Hypothalamus (tissue), 51 donors: ENCODE data around the gene KCNQ1.

Experiments used
- DNase-seq, 51 donors: peaks; one replicate each; lab custom pipeline; 2025; lab: John Stamatoyannopoulos, UW

The KCNQ1 gene

GRCh38 chr11:2584434-2584811, 139.6 kb downstream of the KCNQ1 start:
- no peak for DNase-seq

GRCh38 chr11:2584812-2585565, 140.2 kb downstream of the KCNQ1 start:
- DNase-seq: no peak

DNA sequence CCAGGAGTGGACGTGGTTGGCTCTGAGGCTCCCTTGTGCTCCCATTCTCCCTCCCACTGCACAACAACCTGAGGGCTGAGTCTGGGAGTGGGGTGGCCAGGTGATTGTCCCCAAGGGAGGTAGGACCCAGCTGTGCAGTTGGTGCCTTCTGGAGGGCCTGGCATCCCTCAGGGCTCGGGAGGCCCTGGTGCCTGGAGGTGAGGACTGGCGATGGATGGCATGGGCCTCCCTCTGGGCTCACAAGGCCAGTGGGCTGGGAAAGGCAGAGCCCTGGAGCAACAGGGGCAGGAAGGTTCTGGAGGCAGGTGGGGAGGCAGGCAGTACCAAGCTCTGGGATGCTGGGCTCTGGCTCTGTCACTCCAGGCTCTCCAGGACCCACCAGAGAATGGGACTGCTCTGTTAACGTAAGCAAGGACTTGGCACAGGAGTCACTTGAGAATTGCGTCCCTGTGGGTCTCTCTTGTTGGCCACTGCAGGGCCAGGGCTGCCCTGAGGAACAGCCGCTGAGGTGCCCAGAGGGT, 140.8 kb downstream of the KCNQ1 start:
- no peak for DNase-seq

- DNase-seq: no peak
Observed at GRCh38 chr11:2586087-2586792, 141.4 kb downstream of the KCNQ1 start.

DNA sequence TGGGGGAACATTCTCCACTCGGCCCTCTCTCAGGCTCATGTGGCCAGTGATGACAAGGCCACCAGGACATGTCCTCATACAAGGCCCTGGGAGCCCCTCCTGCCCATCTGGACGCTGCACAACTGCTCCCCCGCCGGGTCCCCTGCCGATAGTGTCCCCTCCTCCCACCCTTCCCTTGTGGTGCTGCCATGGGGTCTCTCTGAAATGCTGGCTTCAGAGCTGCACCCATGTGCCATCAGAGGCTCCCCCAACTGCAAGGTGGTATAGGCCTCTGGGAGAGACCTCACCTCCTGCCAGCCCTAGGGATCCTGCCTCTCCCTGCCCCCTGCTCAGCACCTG, 142.0 kb downstream of the KCNQ1 start:
- no peak for DNase-seq

GRCh38 chr11:2587132-2587930, 142.5 kb downstream of the KCNQ1 start:
- no peak for DNase-seq

DNA sequence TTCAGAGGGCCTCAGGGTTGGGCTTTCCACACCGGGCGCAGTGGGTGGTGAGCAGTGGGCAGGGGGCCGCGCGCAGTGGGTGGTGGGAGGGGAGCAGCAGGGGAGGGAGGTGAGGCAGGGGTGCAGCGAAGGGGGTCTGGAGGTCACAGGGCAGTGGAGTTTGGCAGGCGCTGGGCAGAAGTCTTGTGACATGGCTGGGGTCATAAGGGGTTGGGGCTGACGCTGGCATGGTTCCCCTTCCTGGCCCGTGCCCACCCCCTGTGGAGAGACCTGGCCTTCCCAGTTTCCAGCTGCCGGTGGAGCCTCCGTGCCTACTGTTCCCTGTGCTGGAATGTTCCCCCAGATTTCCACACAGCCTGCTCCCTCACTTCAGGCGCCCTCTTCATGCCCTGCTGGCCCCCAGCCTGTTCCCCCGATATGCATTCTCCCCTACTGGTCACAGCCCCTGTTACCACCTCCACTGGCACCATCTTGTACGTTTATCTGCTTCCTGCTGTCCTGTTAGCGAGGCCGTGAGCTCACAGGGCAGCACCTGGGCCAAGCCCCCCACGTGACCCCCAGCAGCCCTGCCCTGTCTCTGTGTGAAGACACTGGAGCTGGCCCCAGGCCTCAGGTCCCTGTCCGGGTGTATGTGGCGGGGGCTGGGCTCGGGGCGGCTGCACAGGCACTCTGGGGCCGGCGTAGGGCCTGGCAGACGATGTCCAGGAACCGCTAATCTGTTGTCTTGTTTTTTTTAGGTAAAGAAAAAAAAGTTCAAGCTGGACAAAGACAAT, 143.4 kb downstream of the KCNQ1 start:
- DNase-seq: no peak

DNA sequence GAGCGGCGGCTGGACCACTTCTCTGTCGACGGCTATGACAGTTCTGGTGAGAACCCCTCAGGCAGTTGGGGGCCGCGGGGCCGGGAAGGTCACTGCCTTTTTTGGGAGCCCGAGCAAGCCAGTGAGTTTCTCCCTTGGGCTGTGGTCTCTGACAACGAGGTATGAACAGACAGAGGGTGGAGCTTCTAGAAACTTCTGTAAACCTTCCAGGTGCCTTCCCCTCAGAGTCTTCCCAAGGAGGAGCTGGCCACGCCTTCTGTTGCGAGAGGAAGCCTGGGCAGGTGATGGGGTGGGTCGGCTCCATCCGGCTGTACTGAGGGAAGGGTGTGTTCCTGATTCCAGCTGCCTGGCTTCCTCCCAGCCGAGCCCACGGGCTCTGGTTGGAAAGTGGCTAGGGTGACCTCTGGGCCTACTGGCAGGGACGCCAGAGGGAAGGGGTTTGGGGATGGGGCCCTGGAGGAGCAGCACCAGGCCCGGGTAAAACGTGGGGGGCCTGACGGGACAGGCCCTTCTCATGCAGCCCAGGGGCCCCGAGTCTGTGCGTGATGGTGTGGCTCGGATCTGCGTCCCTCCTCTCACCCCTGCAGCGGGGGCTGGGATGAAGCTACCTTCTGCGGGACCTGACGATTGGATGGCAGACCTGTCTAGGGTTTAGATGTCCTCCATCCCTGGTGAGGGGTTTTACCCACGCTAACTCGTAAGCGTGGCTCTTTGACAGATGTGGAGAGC, 144.2 kb downstream of the KCNQ1 start:
- DNase-seq: no peak

DNA sequence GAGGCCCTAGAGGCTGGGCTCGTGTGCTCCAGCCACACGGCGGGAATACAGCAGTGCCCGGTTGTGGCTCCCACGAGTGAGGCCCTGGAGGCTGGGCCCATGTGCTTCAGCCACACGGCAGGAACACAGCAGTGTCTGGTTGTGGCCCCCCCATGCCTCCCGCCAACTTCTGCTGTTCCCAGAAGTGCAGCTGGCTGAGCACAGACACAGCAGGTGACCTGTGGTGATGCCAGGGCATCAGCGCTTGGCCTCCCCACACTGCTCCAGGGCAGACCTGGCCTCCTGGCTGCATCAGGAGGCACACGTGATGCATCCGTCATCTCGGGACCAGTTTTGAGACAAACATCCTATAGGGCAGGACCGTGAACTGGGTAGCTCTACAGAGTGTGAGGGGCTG, 144.7 kb downstream of the KCNQ1 start:
- DNase-seq: no peak

GRCh38 chr11:2590131-2590964, 145.5 kb downstream of the KCNQ1 start:
- no peak for DNase-seq

DNA sequence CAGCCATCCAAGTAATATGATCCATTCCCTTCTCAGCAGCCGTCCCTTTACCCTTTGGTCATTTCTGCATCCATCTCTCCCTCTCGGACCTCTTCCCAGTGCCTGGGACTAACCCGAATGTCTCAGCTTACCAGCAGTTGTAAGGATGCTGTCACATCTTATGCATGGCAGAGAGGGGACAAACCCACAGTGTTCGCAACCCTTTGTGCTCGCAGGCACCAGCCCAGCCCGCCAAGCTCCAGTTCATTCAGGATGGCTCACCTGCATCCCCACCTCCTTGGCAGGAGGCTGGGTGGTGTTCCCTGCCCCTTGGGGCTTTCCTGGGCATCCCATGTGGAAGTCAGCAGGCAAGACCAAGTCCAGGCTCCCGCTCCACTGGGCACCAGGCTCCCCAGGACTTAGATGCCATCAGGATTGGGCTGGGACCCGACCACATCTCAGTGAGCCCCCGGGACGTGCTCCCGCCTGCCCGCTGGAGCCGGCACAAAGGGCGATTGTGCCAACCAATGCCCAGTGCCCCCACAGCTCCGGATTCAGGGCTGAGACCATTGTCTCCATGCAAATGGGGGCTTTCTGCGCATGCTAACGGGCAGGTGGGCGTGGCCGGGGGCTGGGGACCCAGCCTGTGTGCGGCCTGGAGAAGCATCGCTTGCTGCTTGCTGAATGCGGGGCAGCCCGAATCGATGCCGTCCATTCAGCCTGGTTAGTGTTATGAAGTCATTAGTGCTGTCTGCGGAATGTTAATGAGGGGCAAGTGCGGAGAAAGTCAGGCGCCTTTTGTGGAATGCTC, 146.4 kb downstream of the KCNQ1 start:
- DNase-seq: peak in 44 of 51 donors; percentile 25 to 91 (median 72)

- no peak for DNase-seq
Observed at GRCh38 chr11:2591805-2592204, 147.0 kb downstream of the KCNQ1 start.

DNA sequence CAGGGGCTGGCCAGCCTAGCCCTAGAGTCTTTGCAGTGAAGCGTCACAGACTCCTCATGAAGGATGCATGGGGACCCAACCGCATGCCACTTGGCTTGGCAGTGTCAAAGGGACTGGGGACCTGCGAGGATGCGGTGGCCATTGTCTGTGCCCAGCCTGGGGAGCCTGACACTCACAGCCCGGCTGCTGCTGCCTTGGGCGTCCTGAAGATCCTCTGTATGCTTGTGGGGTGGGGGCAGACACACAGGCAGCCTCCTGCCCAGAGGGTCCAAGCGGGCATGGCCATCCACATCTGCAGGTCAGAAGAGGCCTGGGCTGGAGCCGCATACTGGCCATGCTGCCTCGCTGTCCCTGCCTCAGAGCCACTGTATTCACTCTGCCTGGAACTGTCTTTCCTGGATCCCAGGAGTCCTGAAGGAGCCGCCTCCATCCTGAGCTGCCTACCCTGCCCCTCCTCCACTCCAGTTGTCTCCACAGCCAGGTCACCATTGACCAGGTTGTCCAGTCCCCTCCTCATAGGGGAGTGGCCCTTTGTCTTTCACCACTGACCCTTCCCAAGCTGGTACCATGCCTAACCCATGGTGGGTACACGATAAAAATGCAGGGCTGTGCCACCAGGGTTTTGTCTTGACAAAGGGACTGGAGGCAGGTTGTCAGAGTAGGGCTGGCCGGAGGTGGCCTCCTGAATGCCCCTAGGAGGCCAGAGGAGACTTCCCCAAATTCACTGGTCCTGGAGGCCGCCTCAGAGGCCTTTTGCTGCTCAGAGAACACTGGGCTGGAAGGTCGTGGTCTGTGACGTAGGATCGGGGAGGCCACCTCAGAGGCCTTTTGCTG, 148.0 kb downstream of the KCNQ1 start:
- no peak for DNase-seq

DNA sequence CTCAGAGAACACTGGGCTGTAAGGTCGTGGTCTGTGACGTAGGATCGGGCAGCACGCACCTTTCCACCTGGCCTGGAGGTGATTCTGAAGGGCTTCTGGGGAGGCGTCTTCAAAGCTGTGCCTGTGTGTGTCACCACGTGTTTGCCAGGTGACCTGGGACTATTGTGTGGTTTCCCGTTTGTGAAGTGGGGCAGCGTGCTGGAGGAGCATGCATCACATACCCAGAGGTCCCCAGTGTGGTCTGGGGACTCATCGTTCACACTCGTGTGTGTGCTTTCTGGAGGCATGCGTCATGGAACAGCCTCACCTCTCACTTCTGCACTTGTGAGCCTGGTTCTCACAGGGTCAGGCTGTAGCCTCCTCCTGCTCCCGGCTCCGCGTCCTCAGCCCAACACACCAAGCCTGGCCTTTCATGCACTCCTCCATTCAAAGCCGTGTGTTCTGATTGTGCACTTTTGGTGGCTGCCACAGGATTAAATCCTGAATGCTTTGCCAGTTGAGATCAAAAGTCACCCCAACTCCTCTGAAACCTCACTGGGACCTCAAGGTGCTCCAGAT, 148.7 kb downstream of the KCNQ1 start:
- DNase-seq: no peak

GRCh38 chr11:2594267-2594666, 149.5 kb downstream of the KCNQ1 start:
- no peak for DNase-seq

- DNase-seq: no peak
Observed at GRCh38 chr11:2595204-2595603, 150.4 kb downstream of the KCNQ1 start.
